Glomerular visceral epithelial cell (primary cell): Measurements from ENCODE around the gene TRAF7.
A peak's percentile ranks its signal among the peaks of the same experiment; 100 is the strongest.

ENCODE experiments used
- DNase-seq: peaks from one replicate; pipeline ENCODE4 v3.0.0-alpha.2; 2016; ENCODE audit errors: extremely low spot score

TRAF7 gene

DNA sequence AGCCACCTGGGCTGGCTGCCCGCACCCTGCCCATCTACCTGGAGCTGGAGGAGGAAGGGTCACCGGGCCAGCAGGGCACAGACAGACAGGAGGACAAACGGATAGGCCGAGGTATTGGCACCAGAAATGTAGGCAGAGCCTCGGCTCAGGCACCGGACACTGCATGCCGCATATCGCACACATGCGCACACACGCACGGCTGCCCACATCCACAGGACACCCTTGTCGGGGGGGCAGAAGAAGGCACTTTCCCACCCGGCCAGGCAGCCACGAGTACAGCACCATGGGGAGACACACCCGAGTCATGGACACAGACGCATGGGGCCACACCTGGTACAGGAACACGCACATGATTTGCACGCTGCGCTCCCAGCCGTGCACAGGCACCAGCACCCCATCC is 26.4 kb downstream of the TRAF7 start:
- DNase-seq: no peak

- peak; percentile 35 for DNase-seq
Measured at GRCh38 chr16:2183671-2184070, 28.1 kb downstream of the TRAF7 start.

- no peak for DNase-seq
Measured at GRCh38 chr16:2184346-2184745, 28.8 kb downstream of the TRAF7 start.

- no peak for DNase-seq
Measured at GRCh38 chr16:2184962-2185361, 29.4 kb downstream of the TRAF7 start.

DNA sequence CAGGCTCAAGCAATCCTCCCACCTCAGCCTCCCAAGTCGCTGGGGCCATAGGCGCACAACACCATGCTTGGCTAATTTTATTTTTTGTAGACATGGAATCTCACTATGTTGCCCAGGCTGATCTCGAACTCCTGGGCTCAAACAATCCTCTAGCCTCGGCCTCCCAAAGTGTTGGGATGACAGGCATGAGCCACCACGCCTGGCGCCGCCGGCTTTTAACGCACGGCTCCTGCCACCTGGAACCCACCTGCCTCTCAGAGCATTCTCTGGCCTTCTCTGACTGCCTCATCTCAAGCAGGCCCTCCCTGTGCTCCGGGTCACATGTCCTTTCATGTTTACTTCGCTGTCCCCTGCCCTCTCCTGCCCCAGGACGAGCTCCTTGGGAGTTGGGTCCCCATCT is 30.5 kb downstream of the TRAF7 start:
- DNase-seq: no peak

- DNase-seq: no peak
Measured at GRCh38 chr16:2186505-2186904, 30.9 kb downstream of the TRAF7 start.

- no peak for DNase-seq
Measured at GRCh38 chr16:2187212-2187611, 31.6 kb downstream of the TRAF7 start.

DNA sequence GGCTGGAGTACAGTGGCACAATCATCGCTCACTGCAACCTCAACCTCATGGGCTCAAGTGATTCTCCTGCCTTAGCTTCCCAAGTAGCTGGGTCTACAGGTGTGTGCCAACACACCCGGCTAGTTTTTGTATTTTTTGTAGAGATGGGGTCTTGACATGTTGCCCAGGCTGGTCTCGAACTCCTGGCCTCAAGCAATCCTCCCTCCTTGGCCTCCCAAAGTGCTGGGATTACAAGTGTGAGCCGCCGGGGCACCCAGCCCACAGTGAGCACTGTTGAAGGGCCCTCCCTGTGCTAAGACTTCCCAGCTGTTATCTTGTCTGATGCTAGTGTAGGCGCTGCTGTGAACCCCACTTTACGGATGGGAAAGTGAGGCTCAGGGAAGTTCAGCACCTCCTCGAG is 32.8 kb downstream of the TRAF7 start:
- no peak for DNase-seq

DNA sequence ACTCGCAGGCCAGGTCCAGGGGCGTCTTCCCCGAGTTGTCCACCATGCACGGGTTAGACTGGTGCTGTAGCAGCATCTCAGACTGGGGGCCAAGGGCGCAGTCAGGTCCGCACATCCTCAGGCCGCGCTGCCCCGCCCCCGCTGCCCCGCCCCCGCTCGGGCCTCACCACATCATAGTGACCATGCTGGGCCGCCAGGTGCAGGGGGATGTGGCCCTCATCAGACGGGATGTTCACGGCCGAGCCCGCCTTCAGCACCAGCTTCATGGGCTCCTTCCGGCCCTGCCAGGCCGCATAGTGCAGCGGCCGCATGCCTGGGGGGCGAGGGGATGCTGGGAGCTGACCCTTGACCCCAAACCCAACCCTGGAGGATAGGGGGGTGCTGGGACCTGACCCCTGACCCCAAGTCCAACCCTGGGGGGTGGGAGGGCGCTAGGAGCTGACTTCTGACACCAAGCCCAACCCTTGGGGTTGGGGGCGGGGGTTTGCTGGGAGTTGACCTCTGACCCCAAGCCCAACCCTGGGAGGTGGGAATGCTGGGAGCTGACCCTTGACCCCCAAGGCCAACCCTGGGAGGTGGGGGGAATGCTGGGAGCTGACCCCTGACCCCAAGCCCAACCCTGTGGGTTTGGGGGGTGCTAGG is 33.8 kb downstream of the TRAF7 start:
- DNase-seq: no peak

GRCh38 chr16:2190002-2190658 is 34.5 kb downstream of the TRAF7 start:
- no peak for DNase-seq

DNA sequence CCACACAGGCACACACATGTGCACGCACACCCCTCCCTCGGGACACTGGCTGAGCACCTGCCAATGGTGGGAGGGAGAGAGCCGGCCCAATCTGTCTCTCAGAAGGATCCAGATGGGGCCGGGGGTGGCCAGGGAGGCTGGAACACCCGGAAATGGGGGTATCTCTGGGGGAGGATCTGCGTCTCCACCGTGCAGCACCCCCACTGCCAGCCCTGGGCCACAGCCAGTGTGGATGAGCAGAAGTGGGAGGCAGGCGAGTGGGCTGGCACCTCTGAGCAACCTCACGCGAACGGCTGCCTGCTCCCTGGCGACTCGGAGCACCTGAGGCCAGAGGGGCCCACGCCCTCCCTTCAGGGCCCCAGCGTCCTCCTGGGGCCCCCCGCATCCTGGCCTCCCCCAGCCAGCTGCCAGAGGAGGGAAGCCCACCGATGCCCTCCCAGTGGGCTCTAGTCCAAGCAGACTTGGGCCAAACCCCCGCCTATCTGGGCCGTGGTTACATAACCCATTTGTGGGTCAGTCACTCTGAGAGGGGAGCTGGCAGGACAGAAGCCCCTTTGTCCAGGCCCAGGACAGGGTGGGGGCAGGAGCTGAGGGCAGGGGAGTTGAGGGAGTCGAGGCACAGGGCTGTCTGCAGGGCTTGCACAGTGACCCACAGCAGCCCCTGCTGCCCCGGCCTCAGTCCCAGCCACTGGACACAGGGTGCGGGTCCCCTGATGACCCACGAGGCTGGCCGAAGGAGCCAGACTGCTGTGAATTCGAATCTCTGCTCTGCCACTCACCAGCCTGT is 35.3 kb downstream of the TRAF7 start:
- no peak for DNase-seq

DNA sequence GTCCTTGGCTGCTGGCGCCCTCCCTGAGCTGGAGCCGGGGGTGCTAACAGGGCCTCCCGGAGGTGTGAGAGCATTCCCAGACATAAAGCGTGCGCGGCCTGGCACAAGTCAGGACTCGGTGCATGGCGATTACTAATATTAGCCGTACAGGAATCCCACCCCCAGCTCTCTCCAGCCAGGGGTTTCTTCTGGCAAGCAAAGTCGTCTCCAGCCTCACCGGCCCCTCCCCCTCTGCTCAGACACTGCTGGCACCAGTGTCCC is 35.8 kb downstream of the TRAF7 start:
- DNase-seq: no peak

DNA sequence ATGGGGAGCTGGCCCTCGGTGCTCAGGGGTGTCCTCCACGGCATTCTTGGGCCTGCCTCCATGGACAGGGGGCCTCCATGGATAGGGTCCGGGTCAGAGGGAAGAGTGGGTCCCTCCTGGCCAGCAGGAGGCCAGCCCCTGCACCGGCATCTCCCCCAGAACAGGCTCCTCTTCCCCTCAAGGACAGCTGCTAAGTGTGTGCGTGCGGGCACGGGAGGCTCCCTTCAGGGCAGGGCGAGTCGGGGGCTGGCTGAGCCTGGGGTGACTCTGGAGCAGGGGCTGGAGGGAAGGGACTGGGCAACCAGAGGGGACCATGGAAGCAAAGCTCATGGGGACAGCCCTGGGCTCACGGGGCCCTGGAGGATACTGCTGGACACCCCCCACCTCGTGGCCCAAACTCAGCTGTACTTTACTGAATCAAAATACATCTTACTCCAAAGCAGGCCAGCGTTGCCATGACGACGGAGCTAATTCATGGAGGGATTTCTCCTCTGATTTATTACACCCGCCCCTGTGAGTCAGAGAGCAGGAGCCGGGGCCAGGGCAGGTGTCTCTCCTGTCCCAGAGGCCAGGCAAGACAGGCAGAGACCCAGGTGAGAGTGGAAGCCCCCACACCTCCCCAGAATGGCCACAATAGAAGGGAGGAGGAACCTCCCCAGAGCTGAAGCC is 38.7 kb downstream of the TRAF7 start:
- DNase-seq: peak; percentile 63

DNA sequence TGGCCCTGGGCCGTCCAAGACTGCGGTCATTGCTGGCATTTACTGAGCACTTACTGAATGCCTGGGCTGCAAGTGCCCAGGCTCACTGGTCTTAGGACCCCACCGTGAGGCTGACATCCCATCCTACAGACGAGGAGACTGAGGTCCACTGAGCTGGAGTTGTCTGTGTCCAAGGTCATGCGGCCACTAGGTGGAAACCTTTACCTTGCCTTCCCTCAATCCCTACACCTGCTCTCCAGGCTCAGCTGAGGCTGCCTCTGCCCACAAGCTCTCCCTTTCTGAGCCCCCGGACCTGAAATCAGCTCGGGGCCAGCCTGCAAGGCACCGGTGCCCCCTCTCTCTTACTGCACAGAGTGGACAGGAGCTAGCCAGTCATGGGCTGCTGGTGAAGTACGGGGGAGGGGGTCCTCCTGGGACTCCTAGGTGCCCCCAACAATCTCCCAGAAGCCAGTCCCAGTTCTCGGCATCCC is 39.3 kb downstream of the TRAF7 start:
- DNase-seq: peak; percentile 64

DNA sequence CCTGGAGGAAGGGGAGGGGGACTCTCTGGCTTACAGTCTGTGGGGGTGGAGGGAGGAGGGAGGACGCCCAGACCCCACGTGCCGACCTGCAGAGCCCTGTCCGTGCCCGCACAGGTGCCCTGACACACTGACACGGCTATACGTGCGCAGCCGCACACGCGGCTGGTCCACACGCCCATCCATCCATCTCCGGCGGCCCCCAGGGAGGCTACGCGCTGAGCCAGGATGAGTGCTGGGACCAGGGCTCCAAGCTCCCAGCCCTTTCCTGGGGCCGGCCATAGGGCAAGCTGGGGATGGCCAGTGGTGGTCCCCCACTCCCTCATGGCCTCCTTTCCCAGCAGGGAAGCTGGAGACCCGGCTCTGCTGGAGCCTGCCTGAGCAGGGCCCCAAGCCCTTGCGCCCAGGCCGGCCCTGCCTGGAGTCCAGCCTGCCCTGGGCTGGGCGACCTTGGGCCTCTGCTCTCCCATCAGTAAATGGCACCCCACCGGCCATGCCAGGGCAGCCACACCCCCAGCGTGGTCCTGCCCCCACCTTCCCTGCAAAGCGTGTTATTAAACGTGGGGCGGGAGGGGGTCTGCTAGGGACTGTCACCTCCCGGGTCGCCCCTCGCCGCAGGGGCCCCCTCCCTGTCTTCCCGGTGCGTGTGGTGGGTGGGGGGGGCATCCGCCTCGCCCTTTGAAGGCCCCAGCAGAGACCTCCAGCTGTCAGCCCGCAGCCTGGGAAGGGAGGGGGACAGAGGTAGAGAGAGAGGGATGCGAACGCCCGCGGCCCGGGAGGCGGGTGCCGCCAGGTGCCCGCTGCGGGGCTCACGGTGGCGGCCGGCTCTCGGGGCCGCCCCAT is 40.0 kb downstream of the TRAF7 start:
- no peak for DNase-seq

DNA sequence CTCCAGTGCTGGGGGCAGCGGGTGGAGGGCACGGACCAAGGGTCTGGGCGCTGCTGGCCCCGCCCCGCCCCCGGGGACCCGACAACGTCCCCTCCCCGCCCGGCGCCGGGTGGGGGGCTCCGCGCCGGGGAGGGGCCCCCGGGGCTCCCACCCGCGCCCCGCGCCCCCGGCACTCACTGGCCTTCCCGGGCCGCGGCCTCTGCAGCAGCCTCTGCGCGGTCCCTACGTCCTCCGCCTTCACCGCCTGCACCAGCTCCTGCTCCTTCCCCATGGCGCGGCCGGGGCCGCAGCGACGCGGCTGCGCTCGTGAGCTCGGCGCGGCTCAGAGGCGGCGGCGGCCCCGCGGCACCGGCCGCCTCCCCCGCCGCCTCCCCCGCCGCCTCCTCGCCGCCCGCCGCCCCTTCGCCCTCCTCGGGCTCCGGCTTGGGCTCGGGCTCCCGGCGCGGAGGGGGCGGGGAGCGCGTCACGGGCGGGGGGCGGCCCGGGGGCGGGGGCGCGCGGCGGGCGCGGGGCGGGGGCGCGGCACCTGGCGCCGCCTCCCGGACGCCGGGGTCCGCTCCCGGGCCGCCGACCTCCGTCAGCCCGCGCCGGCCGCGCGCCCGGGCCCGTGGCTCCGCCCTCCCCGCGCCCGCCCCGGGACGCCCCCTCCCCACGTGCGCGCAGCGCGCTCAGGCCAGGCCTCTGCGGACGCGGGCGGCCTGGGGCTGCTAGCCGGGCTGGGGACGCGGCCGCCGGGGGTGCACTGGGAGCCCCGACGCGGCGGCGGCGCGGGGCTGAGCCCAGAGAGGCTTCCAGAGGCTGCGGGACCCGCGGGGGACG is 40.8 kb downstream of the TRAF7 start, which contains the start of gene CASKIN1:
CASKIN1 (minus strand) TSS at position 444 of the 819 bp plus-strand sequence; CDS start at position 271, 173 bp downstream.
- no peak for DNase-seq

DNA sequence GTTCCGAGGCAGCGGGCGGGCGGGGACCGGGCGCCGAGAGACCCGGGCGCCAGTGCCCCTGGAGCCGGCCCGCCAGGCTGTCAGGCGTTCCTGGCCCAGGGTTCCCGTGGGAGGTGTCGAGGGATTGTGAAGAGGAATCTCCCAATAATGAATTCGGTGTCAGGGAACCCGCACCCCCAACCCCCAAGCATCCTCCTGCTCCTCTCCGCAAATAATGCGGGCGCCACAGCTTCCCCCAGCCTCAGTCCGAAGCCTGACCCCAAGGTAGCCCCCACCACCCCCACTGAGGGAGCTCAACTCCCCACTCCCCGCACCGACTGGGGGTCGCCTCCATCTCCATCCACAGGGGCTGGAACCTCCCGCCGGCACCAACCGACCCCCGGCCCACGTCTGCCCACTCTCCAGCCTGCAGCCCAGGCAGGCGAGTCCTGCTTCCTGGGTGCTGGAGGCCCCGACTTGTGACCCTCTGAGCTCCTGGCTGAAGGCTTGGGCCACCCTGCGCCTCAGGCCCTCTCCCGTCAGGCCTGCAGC is 41.5 kb downstream of the TRAF7 start:
- no peak for DNase-seq

- no peak for DNase-seq
Measured at GRCh38 chr16:2197765-2198164, 42.2 kb downstream of the TRAF7 start.

DNA sequence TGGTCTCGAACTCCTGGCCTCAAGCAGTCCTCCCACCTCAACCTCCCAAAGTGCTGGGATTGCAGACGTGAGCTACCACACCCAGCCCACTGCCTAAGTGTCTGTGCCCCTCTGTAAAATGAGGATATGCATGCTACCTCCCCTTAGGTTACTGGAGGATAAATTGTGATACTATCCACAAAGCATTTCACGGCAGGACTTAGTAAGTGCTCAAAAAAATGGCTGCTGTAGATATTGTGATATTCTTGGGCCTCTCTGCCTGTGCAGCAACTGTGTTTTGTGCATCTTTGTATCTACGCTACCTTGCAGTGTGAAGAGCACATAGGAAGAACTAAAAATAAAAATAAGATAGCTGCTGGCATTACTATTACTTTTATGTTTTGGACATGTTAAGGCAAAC is 42.7 kb downstream of the TRAF7 start:
- DNase-seq: no peak

GRCh38 chr16:2199095-2199494 is 43.5 kb downstream of the TRAF7 start:
- DNase-seq: no peak
